SK-N-SH treated with all-trans-retinoic acid at 6 μM for 48 hours (cell line): ENCODE results near the gene FHIT.
A peak's percentile ranks its signal among the peaks of the same experiment; 100 is the strongest.

Experiments used
- ATAC-seq: fragments of 200-7000 bp; cut with Tn5 transposase; 3 replicates; pipeline ENCODE4 v1.9.1; 2020; ENCODE audit warnings: mild to moderate bottlenecking, moderate library complexity
- CSDC2 ChIP-seq: fragments of 250-450 bp; sonication (Bioruptor Pico); IDR thresholded peaks from 2 replicates; pipeline ENCODE4 v1.5.0; 2020; ENCODE audit warnings: mild to moderate bottlenecking, moderate library complexity
- GLIS3 ChIP-seq: fragments of 250-450 bp; sonication (Bioruptor Pico); IDR thresholded peaks from 2 replicates; pipeline ENCODE4 v1.5.0; 2020; ENCODE audit warnings: mild to moderate bottlenecking, moderate library complexity
- ISL1 ChIP-seq: fragments of 250-450 bp; sonication (Bioruptor Pico); IDR thresholded peaks from 2 replicates; pipeline ENCODE4 v2.1.2; 2022; ENCODE audit warnings: mild to moderate bottlenecking, moderate library complexity
- OSR1 ChIP-seq: fragments of 250-450 bp; sonication (Bioruptor Pico); IDR thresholded peaks from 2 replicates; pipeline ENCODE4 v1.8.0; 2022; ENCODE audit warnings: moderate library complexity, mild to moderate bottlenecking, inconsistent platforms
- POU6F1 ChIP-seq: fragments of 250-450 bp; sonication (Bioruptor Pico); IDR thresholded peaks from 2 replicates; pipeline ENCODE4 v1.8.0; 2021; ENCODE audit warnings: low read depth, mild to moderate bottlenecking, moderate library complexity, borderline replicate concordance
- PPARA ChIP-seq: fragments of 250-450 bp; sonication (Bioruptor Pico); IDR thresholded peaks from 2 replicates; pipeline ENCODE4 v1.5.0; 2020; ENCODE audit warnings: mild to moderate bottlenecking, borderline replicate concordance
- SNAI2 ChIP-seq: fragments of 250-450 bp; sonication (Bioruptor Pico); IDR thresholded peaks from 2 replicates; pipeline ENCODE4 v1.5.0; 2020; ENCODE audit warnings: mild to moderate bottlenecking, moderate library complexity
- TCF4 ChIP-seq: fragments of 250-450 bp; sonication (Bioruptor Pico); IDR thresholded peaks from 2 replicates; pipeline ENCODE4 v1.8.0; 2021; ENCODE audit warnings: mild to moderate bottlenecking, moderate library complexity, borderline replicate concordance
- TOX ChIP-seq: fragments of 250-450 bp; sonication (Bioruptor Pico); IDR thresholded peaks from 2 replicates; pipeline ENCODE4 v1.8.0; 2021; ENCODE audit warnings: mild to moderate bottlenecking, moderate library complexity, borderline replicate concordance
- ZC3H10 ChIP-seq: fragments of 250-450 bp; sonication (Bioruptor Pico); IDR thresholded peaks from 2 replicates; pipeline ENCODE4 v1.5.1; 2021; ENCODE audit warnings: mild to moderate bottlenecking, moderate library complexity
- ZFP3 ChIP-seq: fragments of 250-450 bp; sonication (Bioruptor Pico); IDR thresholded peaks from 2 replicates; pipeline ENCODE4 v1.5.0; 2020; ENCODE audit warnings: mild to moderate bottlenecking, moderate library complexity
- ZFP30 ChIP-seq: fragments of 450-650 bp; formaldehyde crosslinking; IDR thresholded peaks from 2 replicates; pipeline ENCODE4 v1.5.0; 2022; ENCODE audit warnings: mild to moderate bottlenecking, moderate library complexity
- ZNF565 ChIP-seq: fragments of 450-650 bp; formaldehyde crosslinking; conservative IDR thresholded peaks from 2 replicates; pipeline ENCODE4 v1.5.0; 2020; ENCODE audit warnings: low read depth, mild to moderate bottlenecking, moderate library complexity
- ZNF70 ChIP-seq: fragments of 450-650 bp; formaldehyde crosslinking; IDR thresholded peaks from 2 replicates; pipeline ENCODE4 v1.5.0; 2020; ENCODE audit warnings: mild to moderate bottlenecking, moderate library complexity
- ZNF8 ChIP-seq: fragments of 450-650 bp; formaldehyde crosslinking; IDR thresholded peaks from 2 replicates; pipeline ENCODE4 v1.5.0; 2020; ENCODE audit warnings: mild to moderate bottlenecking, moderate library complexity
- TF ChIP-seq, protein P1 (sequence below): fragments of 250-450 bp; sonication (Bioruptor Pico); IDR thresholded peaks from 2 replicates; pipeline ENCODE4 v1.8.0; 2020; ENCODE audit warnings: mild to moderate bottlenecking, moderate library complexity, borderline replicate concordance

Gene FHIT

DNA sequence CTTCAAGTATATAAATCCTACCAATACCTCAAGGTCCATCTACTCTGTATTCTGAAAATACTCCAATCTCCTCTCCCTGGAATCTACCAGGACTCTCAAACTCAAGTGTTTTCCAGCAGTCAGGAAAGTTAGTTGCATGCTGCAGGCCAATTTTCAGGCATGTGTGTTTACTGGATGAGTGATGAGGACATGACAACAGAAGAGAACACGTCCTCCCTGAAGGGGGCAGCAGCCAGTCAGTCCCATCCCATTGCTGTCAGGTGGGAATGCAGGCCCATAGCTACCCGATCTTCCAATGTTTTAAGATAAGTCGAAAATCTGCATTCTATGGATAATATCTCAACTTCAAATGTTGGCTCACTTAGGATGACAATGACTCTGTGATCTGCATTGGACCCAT, 496.2 kb downstream of the FHIT start:
- no peak for TF ChIP-seq TCF4 (CRISPR knock-in tag)
- no peak for TF ChIP-seq ISL1 (CRISPR knock-in tag)
- no peak for TF ChIP-seq SNAI2 (CRISPR knock-in tag)
- no peak for TF ChIP-seq ZNF70 (CRISPR knock-in tag)
- ATAC-seq, result peak; percentile 17

- no peak for TF ChIP-seq ZC3H10 (CRISPR knock-in tag)
- no peak for TF ChIP-seq ZFP3 (CRISPR knock-in tag)
- TF ChIP-seq SNAI2 (CRISPR knock-in tag), result no peak
- peak; percentile 71 for ATAC-seq
Observed at GRCh38 chr3:60754617-60755016, 496.6 kb downstream of the FHIT start.

DNA sequence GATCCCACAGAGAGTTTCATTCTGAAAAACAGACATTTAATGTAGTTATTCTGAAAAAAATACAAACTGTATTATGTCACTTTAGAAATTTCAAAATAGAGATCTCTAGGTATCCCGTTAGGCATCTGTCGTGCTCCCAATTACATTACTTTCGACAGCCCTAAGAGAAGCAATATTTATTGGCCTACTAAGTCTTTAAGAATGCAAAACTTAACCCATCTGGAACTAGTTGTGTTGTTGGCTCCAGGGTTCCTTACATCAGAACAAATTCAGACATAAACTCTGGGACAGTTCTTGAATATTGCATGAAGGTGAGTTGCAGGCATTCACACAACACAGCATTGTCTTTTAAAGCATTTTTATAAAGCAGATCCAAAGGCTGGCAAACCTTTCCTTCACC, 498.4 kb downstream of the FHIT start:
- ATAC-seq, result peak; percentile 83
- peak; percentile 49; the same call in 1 of the 2 replicates for TF ChIP-seq TOX (CRISPR knock-in tag)
- TF ChIP-seq ISL1 (CRISPR knock-in tag), result peak; percentile 38; the same call in 1 of the 2 replicates
- no peak for TF ChIP-seq GLIS3 (CRISPR knock-in tag)
- TF ChIP-seq PPARA, result no peak
- no peak for TF ChIP-seq POU6F1

DNA sequence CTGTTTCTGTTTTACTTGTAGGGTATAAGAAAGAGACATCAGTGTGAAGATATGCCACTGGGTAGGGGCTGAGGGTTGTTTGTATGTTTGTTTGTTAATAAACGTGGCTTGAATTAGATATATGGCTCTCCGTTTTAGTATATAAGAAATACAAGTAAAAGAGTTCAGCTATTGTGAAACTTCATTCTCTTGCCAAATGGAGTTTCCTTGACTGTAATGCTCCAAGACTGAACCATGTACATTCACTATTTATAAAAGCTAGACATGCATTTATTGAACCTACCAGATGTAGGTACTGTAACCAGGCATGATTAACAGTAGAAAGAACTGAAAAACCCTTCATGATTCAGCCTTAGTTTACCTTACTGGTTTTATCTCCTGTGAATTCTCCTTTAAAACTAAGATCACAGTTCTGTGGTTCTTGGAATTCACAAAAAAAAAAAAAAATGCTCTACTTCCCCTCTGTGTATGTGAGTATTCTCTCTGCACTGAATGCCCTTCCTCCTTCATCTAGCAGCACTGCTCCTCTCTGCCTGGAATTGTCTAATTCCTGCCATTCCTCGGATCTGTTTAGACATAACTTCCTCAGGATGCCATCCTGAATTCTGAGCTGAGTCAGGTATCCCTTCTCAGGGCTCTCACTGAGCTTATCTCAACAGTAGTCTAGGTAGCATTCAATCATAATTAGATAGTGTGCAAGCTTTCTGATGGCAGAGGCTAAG, 504.4 kb downstream of the FHIT start:
- TF ChIP-seq ZFP3 (CRISPR knock-in tag) (no peak), ZNF8 (CRISPR knock-in tag) (no peak), ZNF565 (CRISPR knock-in tag) (no peak), POU6F1 (no peak), TOX (CRISPR knock-in tag) (no peak)
- ATAC-seq, result peak; percentile 57

GRCh38 chr3:60746043-60746638, 505.1 kb downstream of the FHIT start:
- TF ChIP-seq TOX (CRISPR knock-in tag), result no peak
- no peak for TF ChIP-seq ZFP30
- no peak for TF ChIP-seq CSDC2 (CRISPR knock-in tag)
- TF ChIP-seq ISL1 (CRISPR knock-in tag), result no peak
- TF ChIP-seq, protein P1, sequence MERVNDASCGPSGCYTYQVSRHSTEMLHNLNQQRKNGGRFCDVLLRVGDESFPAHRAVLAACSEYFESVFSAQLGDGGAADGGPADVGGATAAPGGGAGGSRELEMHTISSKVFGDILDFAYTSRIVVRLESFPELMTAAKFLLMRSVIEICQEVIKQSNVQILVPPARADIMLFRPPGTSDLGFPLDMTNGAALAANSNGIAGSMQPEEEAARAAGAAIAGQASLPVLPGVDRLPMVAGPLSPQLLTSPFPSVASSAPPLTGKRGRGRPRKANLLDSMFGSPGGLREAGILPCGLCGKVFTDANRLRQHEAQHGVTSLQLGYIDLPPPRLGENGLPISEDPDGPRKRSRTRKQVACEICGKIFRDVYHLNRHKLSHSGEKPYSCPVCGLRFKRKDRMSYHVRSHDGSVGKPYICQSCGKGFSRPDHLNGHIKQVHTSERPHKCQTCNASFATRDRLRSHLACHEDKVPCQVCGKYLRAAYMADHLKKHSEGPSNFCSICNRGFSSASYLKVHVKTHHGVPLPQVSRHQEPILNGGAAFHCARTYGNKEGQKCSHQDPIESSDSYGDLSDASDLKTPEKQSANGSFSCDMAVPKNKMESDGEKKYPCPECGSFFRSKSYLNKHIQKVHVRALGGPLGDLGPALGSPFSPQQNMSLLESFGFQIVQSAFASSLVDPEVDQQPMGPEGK (CRISPR knock-in tag), result no peak
- no peak for TF ChIP-seq ZNF565 (CRISPR knock-in tag)
- TF ChIP-seq POU6F1, result no peak
- TF ChIP-seq TCF4 (CRISPR knock-in tag), result no peak
- no peak for TF ChIP-seq ZC3H10 (CRISPR knock-in tag)
- no peak for TF ChIP-seq PPARA
- no peak for TF ChIP-seq SNAI2 (CRISPR knock-in tag)
- no peak for TF ChIP-seq GLIS3 (CRISPR knock-in tag)
- no peak for TF ChIP-seq OSR1 (CRISPR knock-in tag)
- no peak for TF ChIP-seq ZNF70 (CRISPR knock-in tag)
- TF ChIP-seq ZNF8 (CRISPR knock-in tag), result no peak
- TF ChIP-seq ZFP3 (CRISPR knock-in tag), result no peak
- ATAC-seq, result no peak
